Esophagus squamous epithelium (tissue), 4 donors: Measurements from ENCODE around the gene MSANTD1.

Source experiments
- POLR2A ChIP-seq, 4 donors: fragments of 450-650 bp; IDR thresholded peaks; one replicate each; pipeline ENCODE4 v1.6.1; 2017; ENCODE audit warnings: antibody characterized with exemption in 4 of 4, mild to moderate bottlenecking in 4 of 4, moderate library complexity in 3 of 4
- TF ChIP-seq, protein P1 (sequence below), 6 experiments: fragments of 450-650 bp in 4 of 6; fragments of 200-600 bp in 2 of 6; sonication (generic) in 2 of 6; IDR thresholded peaks; one replicate each; pipeline ENCODE4 v1.5.1; 2016 to 2019; ENCODE audit warnings: antibody characterized with exemption in 6 of 6, mild to moderate bottlenecking in 4 of 6, moderate library complexity in 4 of 6

DNA sequence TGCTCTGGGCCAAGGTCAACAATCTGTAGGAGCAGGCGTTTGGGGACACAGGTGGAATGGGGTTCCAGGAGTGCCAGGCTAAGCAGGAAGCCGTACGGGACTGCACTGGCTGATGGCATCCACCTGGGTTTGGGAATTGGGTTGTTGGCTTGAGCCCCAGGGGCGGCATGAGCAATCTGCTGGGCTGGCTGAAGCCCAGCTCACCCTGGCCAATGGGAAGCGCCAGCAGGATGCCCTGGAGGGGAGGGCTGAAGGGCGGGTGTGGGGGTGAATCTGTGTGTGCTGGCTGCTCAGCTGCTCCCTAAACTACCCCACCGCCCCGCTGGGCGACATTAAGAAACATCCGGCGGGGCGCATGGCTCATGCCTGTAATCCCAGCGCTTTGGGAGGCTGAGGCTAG is 35.0 kb downstream of the MSANTD1 start:
- TF ChIP-seq, protein P1, sequence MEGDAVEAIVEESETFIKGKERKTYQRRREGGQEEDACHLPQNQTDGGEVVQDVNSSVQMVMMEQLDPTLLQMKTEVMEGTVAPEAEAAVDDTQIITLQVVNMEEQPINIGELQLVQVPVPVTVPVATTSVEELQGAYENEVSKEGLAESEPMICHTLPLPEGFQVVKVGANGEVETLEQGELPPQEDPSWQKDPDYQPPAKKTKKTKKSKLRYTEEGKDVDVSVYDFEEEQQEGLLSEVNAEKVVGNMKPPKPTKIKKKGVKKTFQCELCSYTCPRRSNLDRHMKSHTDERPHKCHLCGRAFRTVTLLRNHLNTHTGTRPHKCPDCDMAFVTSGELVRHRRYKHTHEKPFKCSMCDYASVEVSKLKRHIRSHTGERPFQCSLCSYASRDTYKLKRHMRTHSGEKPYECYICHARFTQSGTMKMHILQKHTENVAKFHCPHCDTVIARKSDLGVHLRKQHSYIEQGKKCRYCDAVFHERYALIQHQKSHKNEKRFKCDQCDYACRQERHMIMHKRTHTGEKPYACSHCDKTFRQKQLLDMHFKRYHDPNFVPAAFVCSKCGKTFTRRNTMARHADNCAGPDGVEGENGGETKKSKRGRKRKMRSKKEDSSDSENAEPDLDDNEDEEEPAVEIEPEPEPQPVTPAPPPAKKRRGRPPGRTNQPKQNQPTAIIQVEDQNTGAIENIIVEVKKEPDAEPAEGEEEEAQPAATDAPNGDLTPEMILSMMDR (IDR thresholded peaks at IDR 0.05), result no peak
- no peak for TF ChIP-seq POLR2A (IDR thresholded peaks at IDR 0.05)
